SU-DHL-6 (cell line): ENCODE measurements around the gene HSPA9.

ENCODE experiments used
- H2AFZ ChIP-seq: fragments of 200-600 bp; sonication (generic); 2 replicates; pipeline ENCODE4 v1.6.1; 2014; ENCODE audit warnings: low read depth, mild to moderate bottlenecking, moderate library complexity, mixed read lengths, antibody characterized with exemption, low read length; ENCODE audit not compliant: severe bottlenecking
- H3F3A ChIP-seq: fragments of 200-600 bp; shearing (Covaris generic); 2 replicates; pipeline ENCODE4 v1.6.0; 2016; ENCODE audit warnings: antibody characterized with exemption, mild to moderate bottlenecking; ENCODE audit not compliant: insufficient read depth
- H3K27ac ChIP-seq: fragments of 200-600 bp; sonication (generic); 2 replicates; pipeline ENCODE4 v1.5.1; 2016; ENCODE audit warnings: low read depth, mild to moderate bottlenecking, low read length, moderate library complexity, mixed read lengths
- H3K27me3 ChIP-seq: fragments of 200-600 bp; sonication (generic), shearing (Covaris generic); 2 replicates; pipeline ENCODE4 v1.6.0; 2014; ENCODE audit warnings: mild to moderate bottlenecking, low read length
- H3K36me3 ChIP-seq: fragments of 200-600 bp; sonication (generic); 2 replicates; pipeline ENCODE4 v1.6.1; 2014; ENCODE audit warnings: mild to moderate bottlenecking, low read length, mixed read lengths
- H3K4me2 ChIP-seq: fragments of 300-600, 200-600 bp; shearing (Covaris generic), sonication (generic); 2 replicates; pipeline ENCODE4 v1.6.0; 2014; ENCODE audit warnings: low read length, low read depth, mild to moderate bottlenecking; ENCODE audit not compliant: poor library complexity, severe bottlenecking
- H3K4me3 ChIP-seq: fragments of 200-600 bp; sonication (generic); 2 replicates; pipeline ENCODE4 v1.5.1; 2014; ENCODE audit warnings: antibody characterized with exemption, low read length, mild to moderate bottlenecking, mixed read lengths; ENCODE audit not compliant: insufficient read depth, poor library complexity, severe bottlenecking
- H3K79me2 ChIP-seq: fragments of 200-600 bp; sonication (generic); 2 replicates; pipeline ENCODE4 v1.6.1; 2014; ENCODE audit warnings: mild to moderate bottlenecking, low read length, moderate library complexity; ENCODE audit not compliant: insufficient read depth
- H3K9ac ChIP-seq: fragments of 200-600 bp; sonication (generic); 2 replicates; pipeline ENCODE4 v1.7.0; 2014; ENCODE audit warnings: mild to moderate bottlenecking, low read length
- H3K9me2 ChIP-seq: fragments of 200-600 bp; sonication (generic); replicated peaks from 2 replicates; pipeline ENCODE4 v1.6.1; 2014; ENCODE audit warnings: low read length; ENCODE audit not compliant: insufficient read depth
- H3K9me3 ChIP-seq: fragments of 200-600 bp; sonication (generic); 2 replicates; pipeline ENCODE4 v1.6.1; 2014; ENCODE audit warnings: low read length, mixed read lengths; ENCODE audit not compliant: insufficient read depth
- H4K20me1 ChIP-seq: fragments of 200-600 bp; sonication (generic); 2 replicates; pipeline ENCODE4 v1.6.1; 2014; ENCODE audit warnings: low read depth, mild to moderate bottlenecking, antibody characterized with exemption, low read length, moderate library complexity, mixed read lengths
- CTCF ChIP-seq: fragments of 200-600 bp; sonication (generic); IDR thresholded peaks from one replicate; pipeline ENCODE4 v1.5.1; 2017; ENCODE audit warnings: antibody characterized with exemption, mild to moderate bottlenecking, low read length, moderate library complexity; ENCODE audit not compliant: insufficient read depth, poor library complexity, severe bottlenecking
- EZH2phosphoT487 ChIP-seq: fragments of 200-600 bp; sonication (generic), shearing (Covaris generic); conservative IDR thresholded peaks from 2 replicates; pipeline ENCODE4 v1.6.1; 2018; ENCODE audit warnings: mild to moderate bottlenecking, antibody characterized with exemption, low read length, moderate library complexity, mixed read lengths

The HSPA9 gene

GRCh38 chr5:138603249-138603920, 28.2 kb upstream of the HSPA9 start:
- no peak overlapping the region for H3K4me3 ChIP-seq
- no peak overlapping the region for H3K27ac ChIP-seq
- no peaks in the 10 kb centered on the region for H3K9me3 ChIP-seq
- H4K20me1 ChIP-seq: no peaks in the 10 kb centered on the region
- H3K36me3 ChIP-seq: no peaks in the 10 kb centered on the region
- H2AFZ ChIP-seq: no peak overlapping the region
- no peak for TF ChIP-seq EZH2phosphoT487
- no peak for TF ChIP-seq CTCF
- H3K27me3 ChIP-seq: no peaks in the 10 kb centered on the region
- H3K4me2 ChIP-seq: no peak overlapping the region
- no peaks in the 10 kb centered on the region for H3F3A ChIP-seq
- H3K79me2 ChIP-seq: no peaks in the 10 kb centered on the region
- no peak overlapping the region for H3K9ac ChIP-seq
- no peaks in the 10 kb centered on the region for H3K9me2 ChIP-seq

GRCh38 chr5:138602371-138603000, 27.3 kb upstream of the HSPA9 start:
- H3K9ac ChIP-seq: no peak overlapping the region
- H2AFZ ChIP-seq: no peak overlapping the region
- no peaks in the 10 kb centered on the region for H3K36me3 ChIP-seq
- no peaks in the 10 kb centered on the region for H3F3A ChIP-seq
- no peaks in the 10 kb centered on the region for H3K9me2 ChIP-seq
- H3K4me3 ChIP-seq: no peak overlapping the region
- no peak overlapping the region for H3K27ac ChIP-seq
- H3K27me3 ChIP-seq: no peaks in the 10 kb centered on the region
- no peak overlapping the region for H3K4me2 ChIP-seq
- H3K79me2 ChIP-seq: no peaks in the 10 kb centered on the region
- no peak for TF ChIP-seq CTCF
- no peak for TF ChIP-seq EZH2phosphoT487
- H3K9me3 ChIP-seq: no peaks in the 10 kb centered on the region
- no peaks in the 10 kb centered on the region for H4K20me1 ChIP-seq

GRCh38 chr5:138601444-138601843, 26.2 kb upstream of the HSPA9 start:
- no peak overlapping the region for H3K27ac ChIP-seq
- no peak overlapping the region for H3K9ac ChIP-seq
- no peak overlapping the region for H3K4me3 ChIP-seq
- H4K20me1 ChIP-seq: no peaks in the 10 kb centered on the region
- no peaks in the 10 kb centered on the region for H3K36me3 ChIP-seq
- no peaks in the 10 kb centered on the region for H3K9me3 ChIP-seq
- H3K27me3 ChIP-seq: no peaks in the 10 kb centered on the region
- no peak overlapping the region for H2AFZ ChIP-seq
- H3K79me2 ChIP-seq: no peaks in the 10 kb centered on the region
- H3F3A ChIP-seq: no peaks in the 10 kb centered on the region
- TF ChIP-seq CTCF: no peak
- TF ChIP-seq EZH2phosphoT487: no peak
- H3K9me2 ChIP-seq: no peaks in the 10 kb centered on the region
- no peak overlapping the region for H3K4me2 ChIP-seq
